SK-N-SH treated with all-trans-retinoic acid at 6 μM for 48 hours (cell line): ENCODE data around the gene UNC5B.
A peak's percentile ranks its signal among the peaks of the same experiment; 100 is the strongest.

Source experiments
- ATAC-seq: fragments of 200-7000 bp; cut with Tn5 transposase; 3 replicates; pipeline ENCODE4 v1.9.1; 2020; ENCODE audit warnings: mild to moderate bottlenecking, moderate library complexity
- ARNTL ChIP-seq: fragments of 450-650 bp; formaldehyde crosslinking; IDR thresholded peaks from 2 replicates; pipeline ENCODE4 v1.5.0; 2020; ENCODE audit warnings: low read depth, mild to moderate bottlenecking, moderate library complexity, borderline replicate concordance
- BACH2 ChIP-seq: fragments of 250-450 bp; sonication (Bioruptor Pico); IDR thresholded peaks from 2 replicates; pipeline ENCODE4 v1.9.0; 2021; ENCODE audit warnings: mild to moderate bottlenecking, borderline replicate concordance
- CSDC2 ChIP-seq: fragments of 250-450 bp; sonication (Bioruptor Pico); IDR thresholded peaks from 2 replicates; pipeline ENCODE4 v1.5.0; 2020; ENCODE audit warnings: mild to moderate bottlenecking, moderate library complexity
- ESRRG ChIP-seq: fragments of 250-450 bp; sonication (Bioruptor Pico); IDR thresholded peaks from 2 replicates; pipeline ENCODE4 v1.6.1; 2021; ENCODE audit warnings: mild to moderate bottlenecking
- GLIS3 ChIP-seq: fragments of 250-450 bp; sonication (Bioruptor Pico); IDR thresholded peaks from 2 replicates; pipeline ENCODE4 v1.5.0; 2020; ENCODE audit warnings: mild to moderate bottlenecking, moderate library complexity
- ISL1 ChIP-seq: fragments of 250-450 bp; sonication (Bioruptor Pico); IDR thresholded peaks from 2 replicates; pipeline ENCODE4 v2.1.2; 2022; ENCODE audit warnings: mild to moderate bottlenecking, moderate library complexity
- OSR1 ChIP-seq: fragments of 250-450 bp; sonication (Bioruptor Pico); IDR thresholded peaks from 2 replicates; pipeline ENCODE4 v1.8.0; 2022; ENCODE audit warnings: moderate library complexity, mild to moderate bottlenecking, inconsistent platforms
- PPARA ChIP-seq: fragments of 250-450 bp; sonication (Bioruptor Pico); IDR thresholded peaks from 2 replicates; pipeline ENCODE4 v1.5.0; 2020; ENCODE audit warnings: mild to moderate bottlenecking, borderline replicate concordance
- RARB ChIP-seq: fragments of 250-450 bp; sonication (Bioruptor Pico); IDR thresholded peaks from 2 replicates; pipeline ENCODE4 v1.8.0; 2021; ENCODE audit warnings: mild to moderate bottlenecking, moderate library complexity
- SNAI2 ChIP-seq: fragments of 250-450 bp; sonication (Bioruptor Pico); IDR thresholded peaks from 2 replicates; pipeline ENCODE4 v1.5.0; 2020; ENCODE audit warnings: mild to moderate bottlenecking, moderate library complexity
- TCF4 ChIP-seq: fragments of 250-450 bp; sonication (Bioruptor Pico); IDR thresholded peaks from 2 replicates; pipeline ENCODE4 v1.8.0; 2021; ENCODE audit warnings: mild to moderate bottlenecking, moderate library complexity, borderline replicate concordance
- ZC3H10 ChIP-seq: fragments of 250-450 bp; sonication (Bioruptor Pico); IDR thresholded peaks from 2 replicates; pipeline ENCODE4 v1.5.1; 2021; ENCODE audit warnings: mild to moderate bottlenecking, moderate library complexity
- ZFP3 ChIP-seq: fragments of 250-450 bp; sonication (Bioruptor Pico); IDR thresholded peaks from 2 replicates; pipeline ENCODE4 v1.5.0; 2020; ENCODE audit warnings: mild to moderate bottlenecking, moderate library complexity
- ZFP30 ChIP-seq: fragments of 450-650 bp; formaldehyde crosslinking; IDR thresholded peaks from 2 replicates; pipeline ENCODE4 v1.5.0; 2022; ENCODE audit warnings: mild to moderate bottlenecking, moderate library complexity
- ZNF565 ChIP-seq: fragments of 450-650 bp; formaldehyde crosslinking; conservative IDR thresholded peaks from 2 replicates; pipeline ENCODE4 v1.5.0; 2020; ENCODE audit warnings: low read depth, mild to moderate bottlenecking, moderate library complexity
- ZNF70 ChIP-seq: fragments of 450-650 bp; formaldehyde crosslinking; IDR thresholded peaks from 2 replicates; pipeline ENCODE4 v1.5.0; 2020; ENCODE audit warnings: mild to moderate bottlenecking, moderate library complexity
- ZNF8 ChIP-seq: fragments of 450-650 bp; formaldehyde crosslinking; IDR thresholded peaks from 2 replicates; pipeline ENCODE4 v1.5.0; 2020; ENCODE audit warnings: mild to moderate bottlenecking, moderate library complexity
- TF ChIP-seq, protein P1 (sequence below): fragments of 250-450 bp; sonication (Bioruptor Pico); IDR thresholded peaks from 2 replicates; pipeline ENCODE4 v1.5.0; 2020; ENCODE audit warnings: mild to moderate bottlenecking, moderate library complexity
- TF ChIP-seq, protein P2 (sequence below): fragments of 250-450 bp; sonication (Bioruptor Pico); IDR thresholded peaks from 2 replicates; pipeline ENCODE4 v1.8.0; 2021; ENCODE audit warnings: low read depth, mild to moderate bottlenecking, moderate library complexity, borderline replicate concordance
- TF ChIP-seq, protein P3 (sequence below): fragments of 250-450 bp; sonication (Bioruptor Pico); IDR thresholded peaks from 2 replicates; pipeline ENCODE4 v1.8.0; 2020; ENCODE audit warnings: mild to moderate bottlenecking, moderate library complexity, borderline replicate concordance
- TF ChIP-seq, protein P4 (sequence below): fragments of 250-450 bp; sonication (Bioruptor Pico); IDR thresholded peaks from 2 replicates; pipeline ENCODE4 v1.5.1; 2020; ENCODE audit warnings: low read depth, mild to moderate bottlenecking, moderate library complexity
- TF ChIP-seq, protein P5 (sequence below): fragments of 250-450 bp; sonication (Bioruptor Pico); IDR thresholded peaks from 2 replicates; pipeline ENCODE4 v1.5.1; 2021; ENCODE audit warnings: mild to moderate bottlenecking, moderate library complexity

UNC5B gene

DNA sequence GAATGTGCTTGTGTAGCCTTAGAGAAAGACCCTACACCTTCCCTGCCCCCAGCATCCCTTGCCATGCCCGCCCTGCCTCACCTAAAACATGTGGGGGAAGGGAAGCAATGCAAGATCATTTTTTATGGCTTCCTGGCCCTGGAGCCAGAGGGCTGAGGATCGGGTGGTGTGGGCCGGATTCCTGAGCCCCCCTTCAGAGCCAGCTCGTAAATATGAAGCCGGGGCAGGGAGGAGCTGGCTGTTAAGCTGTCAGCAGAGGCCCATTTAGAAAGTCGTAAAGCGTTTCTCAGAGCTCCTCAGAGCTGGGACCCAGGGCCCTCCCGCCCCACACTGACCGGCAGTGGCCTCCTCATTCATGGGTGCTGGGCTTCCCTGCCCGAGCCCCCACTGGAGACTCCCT, 23.9 kb downstream of the UNC5B start:
- TF ChIP-seq SNAI2 (CRISPR knock-in tag) (0 out of 2 replicates have a peak, but pooled peaks have one; percentile 22), PPARA (CRISPR knock-in tag) (no peak)
- no peak for ATAC-seq

DNA sequence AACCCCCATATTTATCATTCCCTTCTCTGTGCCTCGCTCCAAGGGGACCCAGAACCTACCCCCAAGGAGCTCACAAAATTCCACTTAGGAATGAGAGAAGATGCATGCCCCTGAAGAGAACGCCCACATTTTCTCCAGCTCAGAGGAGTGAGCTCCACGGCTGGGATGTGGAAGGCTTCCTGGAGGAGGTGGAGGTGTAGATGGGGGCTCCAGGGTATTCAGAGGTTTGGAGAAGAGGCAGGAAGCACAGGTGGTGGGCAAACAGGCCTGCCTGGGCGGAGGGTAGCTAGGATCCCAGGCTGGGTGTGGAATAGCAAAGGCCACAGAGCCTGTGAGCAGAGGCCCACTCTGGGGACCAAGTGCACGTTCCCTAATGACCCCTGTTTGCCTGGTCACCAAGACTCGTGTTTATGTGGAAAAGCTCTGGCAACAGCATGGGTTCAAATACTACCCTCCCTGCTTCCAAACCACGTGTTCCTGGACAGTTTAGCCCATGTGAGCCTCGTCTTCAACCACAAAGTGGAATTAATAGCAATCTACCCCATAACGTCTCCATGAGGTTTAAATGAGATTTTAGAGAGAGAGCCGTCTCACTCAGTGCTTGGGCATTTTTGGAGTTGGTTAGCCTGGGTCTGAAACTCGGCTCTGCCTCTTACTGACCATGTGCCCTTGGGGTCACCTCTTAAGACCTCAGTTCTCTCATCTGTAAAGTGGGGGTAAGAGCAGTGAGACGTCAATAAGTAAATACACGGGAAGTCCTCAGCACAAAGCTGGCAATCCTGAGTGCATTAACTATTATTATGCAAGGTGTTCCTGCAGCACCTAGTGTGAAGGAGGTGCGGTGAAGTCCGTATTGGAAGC, 24.7 kb downstream of the UNC5B start:
- ATAC-seq = no peak
- no peak for TF ChIP-seq ARNTL (CRISPR knock-in tag)
- TF ChIP-seq, protein P1, sequence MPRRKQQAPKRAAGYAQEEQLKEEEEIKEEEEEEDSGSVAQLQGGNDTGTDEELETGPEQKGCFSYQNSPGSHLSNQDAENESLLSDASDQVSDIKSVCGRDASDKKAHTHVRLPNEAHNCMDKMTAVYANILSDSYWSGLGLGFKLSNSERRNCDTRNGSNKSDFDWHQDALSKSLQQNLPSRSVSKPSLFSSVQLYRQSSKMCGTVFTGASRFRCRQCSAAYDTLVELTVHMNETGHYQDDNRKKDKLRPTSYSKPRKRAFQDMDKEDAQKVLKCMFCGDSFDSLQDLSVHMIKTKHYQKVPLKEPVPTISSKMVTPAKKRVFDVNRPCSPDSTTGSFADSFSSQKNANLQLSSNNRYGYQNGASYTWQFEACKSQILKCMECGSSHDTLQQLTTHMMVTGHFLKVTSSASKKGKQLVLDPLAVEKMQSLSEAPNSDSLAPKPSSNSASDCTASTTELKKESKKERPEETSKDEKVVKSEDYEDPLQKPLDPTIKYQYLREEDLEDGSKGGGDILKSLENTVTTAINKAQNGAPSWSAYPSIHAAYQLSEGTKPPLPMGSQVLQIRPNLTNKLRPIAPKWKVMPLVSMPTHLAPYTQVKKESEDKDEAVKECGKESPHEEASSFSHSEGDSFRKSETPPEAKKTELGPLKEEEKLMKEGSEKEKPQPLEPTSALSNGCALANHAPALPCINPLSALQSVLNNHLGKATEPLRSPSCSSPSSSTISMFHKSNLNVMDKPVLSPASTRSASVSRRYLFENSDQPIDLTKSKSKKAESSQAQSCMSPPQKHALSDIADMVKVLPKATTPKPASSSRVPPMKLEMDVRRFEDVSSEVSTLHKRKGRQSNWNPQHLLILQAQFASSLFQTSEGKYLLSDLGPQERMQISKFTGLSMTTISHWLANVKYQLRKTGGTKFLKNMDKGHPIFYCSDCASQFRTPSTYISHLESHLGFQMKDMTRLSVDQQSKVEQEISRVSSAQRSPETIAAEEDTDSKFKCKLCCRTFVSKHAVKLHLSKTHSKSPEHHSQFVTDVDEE (CRISPR knock-in tag) = no peak
- TF ChIP-seq PPARA (CRISPR knock-in tag) = no peak
- no peak for TF ChIP-seq ZNF70 (CRISPR knock-in tag)
- TF ChIP-seq ESRRG (CRISPR knock-in tag) = no peak
- TF ChIP-seq ZNF565 (CRISPR knock-in tag) = no peak
- TF ChIP-seq, protein P2, sequence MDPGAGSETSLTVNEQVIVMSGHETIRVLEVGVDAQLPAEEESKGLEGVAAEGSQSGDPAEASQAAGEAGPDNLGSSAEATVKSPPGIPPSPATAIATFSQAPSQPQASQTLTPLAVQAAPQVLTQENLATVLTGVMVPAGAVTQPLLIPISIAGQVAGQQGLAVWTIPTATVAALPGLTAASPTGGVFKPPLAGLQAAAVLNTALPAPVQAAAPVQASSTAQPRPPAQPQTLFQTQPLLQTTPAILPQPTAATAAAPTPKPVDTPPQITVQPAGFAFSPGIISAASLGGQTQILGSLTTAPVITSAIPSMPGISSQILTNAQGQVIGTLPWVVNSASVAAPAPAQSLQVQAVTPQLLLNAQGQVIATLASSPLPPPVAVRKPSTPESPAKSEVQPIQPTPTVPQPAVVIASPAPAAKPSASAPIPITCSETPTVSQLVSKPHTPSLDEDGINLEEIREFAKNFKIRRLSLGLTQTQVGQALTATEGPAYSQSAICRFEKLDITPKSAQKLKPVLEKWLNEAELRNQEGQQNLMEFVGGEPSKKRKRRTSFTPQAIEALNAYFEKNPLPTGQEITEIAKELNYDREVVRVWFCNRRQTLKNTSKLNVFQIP = no peak
- no peak for TF ChIP-seq ZFP30 (CRISPR knock-in tag)
- TF ChIP-seq, protein P3, sequence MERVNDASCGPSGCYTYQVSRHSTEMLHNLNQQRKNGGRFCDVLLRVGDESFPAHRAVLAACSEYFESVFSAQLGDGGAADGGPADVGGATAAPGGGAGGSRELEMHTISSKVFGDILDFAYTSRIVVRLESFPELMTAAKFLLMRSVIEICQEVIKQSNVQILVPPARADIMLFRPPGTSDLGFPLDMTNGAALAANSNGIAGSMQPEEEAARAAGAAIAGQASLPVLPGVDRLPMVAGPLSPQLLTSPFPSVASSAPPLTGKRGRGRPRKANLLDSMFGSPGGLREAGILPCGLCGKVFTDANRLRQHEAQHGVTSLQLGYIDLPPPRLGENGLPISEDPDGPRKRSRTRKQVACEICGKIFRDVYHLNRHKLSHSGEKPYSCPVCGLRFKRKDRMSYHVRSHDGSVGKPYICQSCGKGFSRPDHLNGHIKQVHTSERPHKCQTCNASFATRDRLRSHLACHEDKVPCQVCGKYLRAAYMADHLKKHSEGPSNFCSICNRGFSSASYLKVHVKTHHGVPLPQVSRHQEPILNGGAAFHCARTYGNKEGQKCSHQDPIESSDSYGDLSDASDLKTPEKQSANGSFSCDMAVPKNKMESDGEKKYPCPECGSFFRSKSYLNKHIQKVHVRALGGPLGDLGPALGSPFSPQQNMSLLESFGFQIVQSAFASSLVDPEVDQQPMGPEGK (CRISPR knock-in tag) = no peak
- no peak for TF ChIP-seq SNAI2 (CRISPR knock-in tag)
- no peak for TF ChIP-seq ISL1 (CRISPR knock-in tag)
- TF ChIP-seq OSR1 (CRISPR knock-in tag) = no peak
- TF ChIP-seq ZC3H10 (CRISPR knock-in tag) = no peak
- no peak for TF ChIP-seq ZFP3 (CRISPR knock-in tag)
- no peak for TF ChIP-seq CSDC2 (CRISPR knock-in tag)
- TF ChIP-seq GLIS3 (CRISPR knock-in tag) = no peak
- no peak for TF ChIP-seq TCF4
- TF ChIP-seq ZNF8 (CRISPR knock-in tag) = no peak
- TF ChIP-seq RARB (CRISPR knock-in tag) = no peak
- no peak for TF ChIP-seq BACH2 (CRISPR knock-in tag)

DNA sequence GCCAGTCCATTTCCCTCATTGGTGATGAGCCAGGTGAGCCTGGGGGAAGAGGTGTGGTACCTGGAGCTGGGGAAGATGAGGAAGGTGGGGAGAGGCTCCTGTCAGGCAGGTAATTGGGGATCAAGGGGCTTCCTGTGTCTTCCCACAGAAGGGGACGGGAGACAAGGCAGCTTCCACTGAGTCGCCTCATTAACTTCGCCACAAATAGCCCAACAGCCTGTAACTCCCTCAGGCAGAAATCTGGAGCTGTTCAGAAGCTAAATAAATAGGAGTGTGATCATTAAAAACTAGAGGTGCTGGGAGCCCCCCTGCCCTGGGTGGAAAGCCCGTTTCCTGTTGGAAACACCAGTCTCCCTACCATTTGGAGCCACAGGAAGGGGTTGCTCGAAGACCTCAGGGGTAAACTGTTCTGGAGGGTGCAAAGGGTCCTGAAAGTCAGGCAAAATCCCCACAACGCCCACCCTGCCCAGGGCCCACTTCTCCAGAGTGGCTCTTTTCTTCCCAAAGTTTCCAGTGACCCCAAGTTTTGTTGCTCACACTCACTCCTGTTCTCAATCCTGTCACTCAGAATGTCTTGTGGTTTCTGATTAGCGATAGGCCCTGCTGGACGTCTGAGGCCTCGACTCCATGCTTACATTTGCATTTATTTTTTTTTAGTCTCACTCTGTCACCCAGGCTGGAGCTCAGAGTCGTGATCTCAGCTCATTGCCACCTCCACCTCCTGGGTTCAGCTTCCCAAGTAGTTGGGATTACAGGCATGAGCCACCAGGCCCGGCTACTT, 25.7 kb downstream of the UNC5B start:
- TF ChIP-seq ARNTL (CRISPR knock-in tag) (no peak), ZNF565 (CRISPR knock-in tag) (no peak), ZNF70 (CRISPR knock-in tag) (no peak), GLIS3 (CRISPR knock-in tag) (no peak), RARB (CRISPR knock-in tag) (no peak), CSDC2 (CRISPR knock-in tag) (no peak), ISL1 (CRISPR knock-in tag) (no peak), ESRRG (CRISPR knock-in tag) (no peak), ZNF8 (CRISPR knock-in tag) (no peak), OSR1 (CRISPR knock-in tag) (no peak), TCF4 (no peak), ZFP3 (CRISPR knock-in tag) (no peak), ZC3H10 (CRISPR knock-in tag) (no peak)
- TF ChIP-seq, protein P3 (CRISPR knock-in tag) = no peak
- TF ChIP-seq, protein P4, sequence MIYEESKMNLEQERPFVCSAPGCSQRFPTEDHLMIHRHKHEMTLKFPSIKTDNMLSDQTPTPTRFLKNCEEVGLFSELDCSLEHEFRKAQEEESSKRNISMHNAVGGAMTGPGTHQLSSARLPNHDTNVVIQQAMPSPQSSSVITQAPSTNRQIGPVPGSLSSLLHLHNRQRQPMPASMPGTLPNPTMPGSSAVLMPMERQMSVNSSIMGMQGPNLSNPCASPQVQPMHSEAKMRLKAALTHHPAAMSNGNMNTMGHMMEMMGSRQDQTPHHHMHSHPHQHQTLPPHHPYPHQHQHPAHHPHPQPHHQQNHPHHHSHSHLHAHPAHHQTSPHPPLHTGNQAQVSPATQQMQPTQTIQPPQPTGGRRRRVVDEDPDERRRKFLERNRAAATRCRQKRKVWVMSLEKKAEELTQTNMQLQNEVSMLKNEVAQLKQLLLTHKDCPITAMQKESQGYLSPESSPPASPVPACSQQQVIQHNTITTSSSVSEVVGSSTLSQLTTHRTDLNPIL (CRISPR knock-in tag) = no peak
- TF ChIP-seq, protein P2 = no peak
- TF ChIP-seq, protein P5, sequence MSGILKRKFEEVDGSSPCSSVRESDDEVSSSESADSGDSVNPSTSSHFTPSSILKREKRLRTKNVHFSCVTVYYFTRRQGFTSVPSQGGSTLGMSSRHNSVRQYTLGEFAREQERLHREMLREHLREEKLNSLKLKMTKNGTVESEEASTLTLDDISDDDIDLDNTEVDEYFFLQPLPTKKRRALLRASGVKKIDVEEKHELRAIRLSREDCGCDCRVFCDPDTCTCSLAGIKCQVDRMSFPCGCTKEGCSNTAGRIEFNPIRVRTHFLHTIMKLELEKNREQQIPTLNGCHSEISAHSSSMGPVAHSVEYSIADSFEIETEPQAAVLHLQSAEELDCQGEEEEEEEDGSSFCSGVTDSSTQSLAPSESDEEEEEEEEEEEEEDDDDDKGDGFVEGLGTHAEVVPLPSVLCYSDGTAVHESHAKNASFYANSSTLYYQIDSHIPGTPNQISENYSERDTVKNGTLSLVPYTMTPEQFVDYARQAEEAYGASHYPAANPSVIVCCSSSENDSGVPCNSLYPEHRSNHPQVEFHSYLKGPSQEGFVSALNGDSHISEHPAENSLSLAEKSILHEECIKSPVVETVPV (CRISPR knock-in tag) = no peak
- ATAC-seq = no peak
